Kidney (tissue), 14 donors: Measurements from ENCODE around the gene RWDD4. TPM values are rescaled to one million over a fixed set of nuclear protein-coding genes. Genes with fewer than 3 reads are reported as not detected.
A peak's percentile ranks its signal among the peaks of the same experiment; 100 is the strongest.

Source experiments
- DNase-seq, 5 donors: peaks; one replicate each; pipeline ENCODE4 v3.0.0-alpha.2; 2013 to 2020
- FAIRE-seq: peaks from 2 replicates; lab custom pipeline; 2012; peaks lifted over from hg19 to GRCh38; lab: Jason Lieb, UNC
- H3K27ac ChIP-seq, 2 donors: one replicate each; pipeline ENCODE4 v1.7.0; 2013; ENCODE audit warnings: low read depth in 2 of 2, low read length in 2 of 2, inconsistent platforms in 1 of 2
- H3K27me3 ChIP-seq: one replicate; pipeline ENCODE4 v1.7.1; 2013; ENCODE audit warnings: low read length, inconsistent platforms; ENCODE audit not compliant: control insufficient read depth, insufficient read depth
- H3K36me3 ChIP-seq, 3 donors: one replicate each; pipeline versions ENCODE4 v1.7.0 to v1.7.1; 2013; ENCODE audit warnings: low read length in 3 of 3, control low read depth in 1 of 3, inconsistent platforms in 1 of 3; ENCODE audit not compliant: insufficient read depth in 3 of 3, control insufficient read depth in 2 of 3
- H3K4me1 ChIP-seq, 3 donors: one replicate each; pipeline versions ENCODE4 v1.7.0 to v1.7.1; 2013; ENCODE audit warnings: low read length in 3 of 3, inconsistent platforms in 1 of 3, low read depth in 1 of 3; ENCODE audit not compliant: control insufficient read depth in 2 of 3, insufficient read depth in 2 of 3
- H3K4me3 ChIP-seq, 3 donors: one replicate each; pipeline versions ENCODE4 v1.7.0 to v1.8.1; 2013; ENCODE audit warnings: low read length in 3 of 3, control low read depth in 1 of 3, inconsistent platforms in 1 of 3
- H3K9ac ChIP-seq, 3 donors: one replicate each; pipeline versions ENCODE4 v1.7.0 to v1.7.1; 2013; ENCODE audit warnings: low read length in 3 of 3, control low read depth in 1 of 3, inconsistent platforms in 1 of 3
- H3K9me3 ChIP-seq, 3 donors: one replicate each; pipeline versions ENCODE4 v1.7.0 to v1.7.1; 2013; ENCODE audit warnings: low read length in 3 of 3, control low read depth in 1 of 3, inconsistent platforms in 1 of 3; ENCODE audit not compliant: control insufficient read depth in 2 of 3, insufficient read depth in 1 of 3
- CTCF ChIP-seq: IDR thresholded peaks from 3 replicates; pipeline ENCODE4 v1.5.1; 2012; ENCODE audit warnings: mild to moderate bottlenecking, moderate library complexity, borderline replicate concordance; ENCODE audit not compliant: insufficient read depth; ENCODE audit errors: extremely low read depth
- intact Hi-C: fragments of 100-400 bp; cut with DNase I; formaldehyde crosslinking; loops from one replicate; pipeline ENCODE4 v1.11.1; 2022
- polyA plus RNA-seq: library from polyadenylated mRNA; stranded (reverse); fragments of 350-450 nt; fragmentation: Illumina TruSeq; extraction: RNeasy Lipid Tissue Mini Kit (QIAGEN cat#74804); gene quantifications from one replicate; pipeline ENCODE4 v1.2.3, GENCODE V29; 2014; ENCODE audit warnings: low read depth, low replicate concordance; ENCODE audit not compliant: insufficient read depth
- total RNA-seq: library from RNA; stranded (reverse); fragmentation: NEBNext Ultra II Directional; extraction: Animal tissue kit (Norgen Biotek cat#: 25700); gene quantifications from one replicate; pipeline ENCODE4 v1.2.1, GENCODE V29; 2021
- donor health status: control.
- donor health status: control.
- donor health status: control.
- donor health status: control.
- donor health status: control.
- donor health status: DM: yes; HTN: yes; CAD: no.
- donor health status: Normal renal cell carcinoma (clear cell type).

The RWDD4 gene
- total and polyA plus RNA-seq, 2 donors from 2014 or later, result 17.7 to 19.1 TPM

GRCh38 chr4:183658362-183659028, 490 bp downstream of the RWDD4 start:
- no peaks in the 10 kb centered on the region for H3K27me3 ChIP-seq
- H3K36me3 ChIP-seq, result peaks cover 0 to 6% (median 0%) of the 10 kb centered on the region in 3 donors
- FAIRE-seq, result no peak
- H3K27ac ChIP-seq, result peak overlapping the region; percentile 56 to 67
- DNase-seq, result peak; percentile 29 to 78 (median 58)
- H3K4me1 ChIP-seq, result peaks cover 2 to 15% (median 2%) of the 10 kb centered on the region in 3 donors
- no peak for TF ChIP-seq CTCF
- peak overlapping the region; percentile 72 to 95 (median 76) for H3K4me3 ChIP-seq
- intact Hi-C loops, result no loop called here
- H3K9ac ChIP-seq, result peak overlapping the region; percentile 30 to 79 (median 71)
- H3K9me3 ChIP-seq, result no peaks in the 10 kb centered on the region

- peak overlapping the region in 1 of 3 donors; percentile 79 for H3K9ac ChIP-seq
- no peak for TF ChIP-seq CTCF
- peaks cover 0 to 6% (median 0%) of the 10 kb centered on the region in 3 donors for H3K36me3 ChIP-seq
- no peak overlapping the region for H3K27ac ChIP-seq
- DNase-seq, result no peak
- intact Hi-C loops, result no loop called here
- peak overlapping the region in 2 of 3 donors; percentile 72 to 95 for H3K4me3 ChIP-seq
- no peak for FAIRE-seq
- peaks cover 2 to 15% (median 2%) of the 10 kb centered on the region in 3 donors for H3K4me1 ChIP-seq
- no peaks in the 10 kb centered on the region for H3K9me3 ChIP-seq
- H3K27me3 ChIP-seq, result no peaks in the 10 kb centered on the region
Observed at GRCh38 chr4:183657564-183657963, 1.4 kb downstream of the RWDD4 start.

DNA sequence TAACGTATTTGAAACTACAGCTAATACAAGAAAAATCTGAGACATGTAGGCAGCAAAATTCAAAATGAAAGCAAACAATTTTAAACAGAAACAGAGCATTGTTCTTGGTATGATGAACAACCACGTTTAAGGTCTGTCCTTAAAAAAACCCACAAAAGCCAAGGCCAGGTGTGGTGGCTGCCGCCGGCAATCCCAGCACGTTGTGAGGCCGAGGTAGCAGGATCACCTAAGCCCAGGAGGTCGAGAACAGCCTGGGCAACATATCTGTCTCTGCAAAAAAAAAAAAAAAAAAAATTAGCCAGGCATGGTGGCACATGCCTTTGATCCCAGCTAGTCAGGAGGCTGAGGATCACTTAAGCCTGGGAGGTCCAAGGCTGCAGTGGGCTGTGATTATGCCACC, 13.7 kb downstream of the RWDD4 start:
- DNase-seq (no peak), FAIRE-seq (no peak)
- Histone ChIP-seq H3K27ac (no peak overlapping the region), H3K4me1 (no peaks in the 10 kb centered on the region), H3K36me3 (peaks cover 3 to 20% (median 19%) of the 10 kb centered on the region in 3 donors), H3K4me3 (no peak overlapping the region), H3K27me3 (no peaks in the 10 kb centered on the region), H3K9ac (no peak overlapping the region), H3K9me3 (no peaks in the 10 kb centered on the region)
- no peak for TF ChIP-seq CTCF
- intact Hi-C loops, result no loop called here
